NT2/D1 (cell line): ENCODE results near the gene USF3.

Experiments
- SUZ12 ChIP-seq: IDR thresholded peaks from 2 replicates; pipeline ENCODE4 v1.6.1; 2011; ENCODE audit not compliant: insufficient read length, insufficient read depth; ENCODE audit errors: extremely low read depth
- YY1 ChIP-seq: IDR thresholded peaks from 2 replicates; pipeline ENCODE4 v1.6.1; 2011; ENCODE audit not compliant: insufficient read length, insufficient read depth
- ZNF274 ChIP-seq: IDR thresholded peaks from 2 replicates; pipeline ENCODE4 v1.6.1; 2011; ENCODE audit warnings: mild to moderate bottlenecking, low read depth, low read length

DNA sequence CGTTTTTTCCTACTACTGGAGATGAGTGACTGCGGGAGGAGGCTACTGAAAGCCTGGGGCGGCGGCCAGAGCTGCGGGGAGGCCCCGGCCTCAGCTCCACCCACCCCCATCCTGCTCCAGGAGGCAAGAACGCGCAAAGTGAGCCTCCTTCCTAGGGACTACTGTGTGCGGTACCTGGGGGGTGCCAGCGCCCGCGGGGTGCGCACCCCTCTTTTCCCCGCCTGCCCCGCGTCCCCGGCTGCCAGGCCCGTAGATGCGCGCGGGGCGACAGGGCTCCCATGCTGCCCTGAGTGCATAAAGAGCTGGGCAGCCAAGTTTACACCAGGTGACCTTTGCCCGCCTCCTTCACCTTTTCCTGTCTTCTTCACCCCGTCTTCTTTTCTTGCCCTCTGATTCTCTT, 2.5 kb upstream of the USF3 start:
- TF ChIP-seq ZNF274, result no peak
- no peak for TF ChIP-seq YY1
- no peak for TF ChIP-seq SUZ12
